K562 (cell line): ENCODE measurements around the gene HSPB6. TPM values are rescaled to one million over a fixed set of nuclear protein-coding genes. Genes with fewer than 3 reads are reported as not detected.
A peak's percentile ranks its signal among the peaks of the same experiment; 100 is the strongest.

Source experiments
- FIP1L1 ChIP-seq: fragments of 200-400 bp; formaldehyde crosslinking; IDR thresholded peaks from 2 replicates; pipeline ENCODE4 v1.6.1; 2018; ENCODE audit warnings: mild to moderate bottlenecking, low read depth, low read length; ENCODE audit not compliant: poor library complexity, severe bottlenecking
- KAT7 ChIP-seq: sonication (generic); formaldehyde crosslinking; IDR thresholded peaks from 2 replicates; pipeline ENCODE4 v1.8.0; 2022; ENCODE audit warnings: missing genetic modification reagents, mild to moderate bottlenecking, borderline replicate concordance
- MECOM ChIP-seq: fragments of 250-450 bp; sonication (Bioruptor Pico); IDR thresholded peaks from 2 replicates; pipeline ENCODE4 v1.8.0; 2022; ENCODE audit warnings: inconsistent platforms
- MED1 ChIP-seq: sonication (generic); formaldehyde crosslinking; IDR thresholded peaks from 2 replicates; pipeline ENCODE4 v1.8.1; 2023; ENCODE audit warnings: missing genetic modification reagents, borderline replicate concordance
- PCBP2 ChIP-seq: fragments of 200-400 bp; formaldehyde crosslinking; IDR thresholded peaks from 2 replicates; pipeline ENCODE4 v1.6.1; 2018; ENCODE audit warnings: low read length, low read depth, mild to moderate bottlenecking, moderate library complexity; ENCODE audit not compliant: poor library complexity, severe bottlenecking
- PHF20 ChIP-seq: fragments of 450-650 bp; IDR thresholded peaks from 2 replicates; pipeline ENCODE4 v1.6.1; 2018; ENCODE audit not compliant: partially characterized antibody
- RAD51 ChIP-seq: fragments of 450-650 bp; IDR thresholded peaks from 2 replicates; pipeline ENCODE4 v1.7.1; 2016; ENCODE audit warnings: low read depth, mild to moderate bottlenecking, borderline replicate concordance
- RFX1 ChIP-seq: fragments of 450-650 bp; IDR thresholded peaks from 2 replicates; pipeline ENCODE4 v1.6.1; 2016; ENCODE audit warnings: mild to moderate bottlenecking, moderate library complexity
- SLC30A9 ChIP-seq: fragments of 250-450 bp; sonication (Bioruptor Pico); IDR thresholded peaks from 2 replicates; pipeline ENCODE4 v1.8.0; 2022; ENCODE audit warnings: mild to moderate bottlenecking, moderate library complexity
- SPI1 ChIP-seq: IDR thresholded peaks from 2 replicates; pipeline ENCODE4 v1.6.1; 2011; ENCODE audit warnings: low read depth, low read length, control low read depth, borderline replicate concordance
- ZC3H4 ChIP-seq: sonication (generic); formaldehyde crosslinking; IDR thresholded peaks from 2 replicates; pipeline ENCODE4 v1.9.0; 2021; ENCODE audit warnings: missing genetic modification reagents, borderline replicate concordance
- ZKSCAN8 ChIP-seq: fragments of 200-800 bp; sonication (Bioruptor generic); IDR thresholded peaks from 2 replicates; pipeline ENCODE4 v1.6.1; 2016; ENCODE audit warnings: missing genetic modification characterization, missing compliant biosample characterization
- ZNF407 ChIP-seq: fragments of 450-650 bp; IDR thresholded peaks from 2 replicates; pipeline ENCODE4 v1.6.1; 2016; ENCODE audit warnings: low read depth
- ZNF408 ChIP-seq: fragments of 250-450 bp; sonication (Bioruptor Pico); IDR thresholded peaks from 2 replicates; pipeline ENCODE4 v1.4.0; 2020; ENCODE audit warnings: low read depth, mild to moderate bottlenecking, moderate library complexity
- polyA plus RNA-seq, 8 experiments: library from polyadenylated mRNA; depleted of rRNA in 4 of 8; stranded (reverse) in 5 of 8; unstranded in 3 of 8; fragments of >200 nt; fragmentation: Nextera tagmentation in 2 of 8; fragmentation: Illumina TruSeq in 1 of 8; extraction: Ambion mirVana in 2 of 8; extraction: Trizol in 1 of 8; gene quantifications; 2 replicates each; pipeline versions ENCODE4 v1.2.1 to v1.2.3, GENCODE V29; 2011 to 2014; ENCODE audit warnings: inconsistent platforms in 1 of 8, missing spikeins in 1 of 8
- total RNA-seq, 7 experiments: library from RNA; depleted of rRNA in 6 of 7; stranded (reverse); fragments of >200 nt in 6 of 7; fragmentation: Illumina TruSeq in 2 of 7; extraction: Trizol in 2 of 7; gene quantifications; 2 replicates each; pipeline versions ENCODE4 v1.2.1 to v1.2.3, GENCODE V29; 2011 to 2021; ENCODE audit warnings: low replicate concordance in 1 of 7
- TF ChIP-seq, protein P1 (sequence below): sonication (generic); formaldehyde crosslinking; IDR thresholded peaks from 2 replicates; pipeline ENCODE4 v1.8.1; 2023; ENCODE audit warnings: missing genetic modification reagents, mild to moderate bottlenecking, borderline replicate concordance

HSPB6 gene
- total and polyA plus RNA-seq, 9 of the 15 experiments (the other 6 are each of a cell fraction or from before 2014, with no cell fraction given): 0.55 TPM; not detected in 8

DNA sequence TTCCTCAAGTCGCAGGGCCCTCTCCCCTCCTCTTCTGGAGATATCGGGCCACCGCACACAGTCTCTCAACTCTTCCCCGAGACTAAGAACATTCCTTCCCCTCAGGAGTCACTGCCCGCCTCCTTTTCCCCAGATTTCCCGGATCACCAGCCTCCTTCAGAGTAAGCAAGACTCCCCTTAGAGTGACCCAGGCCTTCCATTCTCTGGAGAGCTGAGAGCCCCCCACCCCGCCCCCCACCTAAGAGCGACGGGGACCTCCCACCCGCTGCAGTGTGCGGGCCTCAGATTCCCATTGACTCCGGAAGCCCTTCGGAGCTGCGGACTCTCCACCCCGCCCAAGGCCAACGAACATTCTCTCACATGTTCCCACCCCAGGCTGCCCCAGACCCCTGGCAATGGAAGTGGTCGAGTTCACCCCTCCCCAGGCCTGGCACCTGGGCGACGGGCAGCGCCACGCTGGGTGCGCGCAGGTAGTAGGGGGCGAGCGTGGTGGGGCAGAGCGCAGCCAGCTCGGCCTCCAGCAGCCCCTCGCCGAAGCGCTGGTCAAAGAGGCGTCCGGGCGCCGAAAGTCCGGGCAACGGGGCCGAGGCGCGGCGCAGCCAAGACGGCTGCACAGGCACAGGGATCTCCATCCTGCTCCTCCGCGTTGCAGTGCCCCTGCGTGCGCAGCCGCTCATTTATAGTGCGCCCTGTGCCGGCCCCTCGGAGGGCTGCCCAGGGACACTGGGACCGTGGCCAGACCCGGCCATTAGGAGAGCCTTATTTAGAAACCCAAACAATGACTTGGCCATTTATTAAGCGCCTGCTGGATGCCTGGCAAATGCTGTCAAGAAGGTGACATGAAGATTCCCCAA lies at the start of gene HSPB6 (continued):
- TF ChIP-seq ZNF407: no peak
- no peak for TF ChIP-seq PHF20
- no peak for TF ChIP-seq SLC30A9 (CRISPR knock-in tag)
- TF ChIP-seq KAT7 (CRISPR knock-in tag): peak; percentile 39; the same call in 1 of the 2 replicates
- no peak for TF ChIP-seq MED1 (CRISPR knock-in tag)
- no peak for TF ChIP-seq ZC3H4 (CRISPR knock-in tag)
- no peak for TF ChIP-seq PCBP2
- TF ChIP-seq RFX1: no peak
- TF ChIP-seq MECOM (CRISPR knock-in tag): no peak
- TF ChIP-seq FIP1L1: no peak
- TF ChIP-seq, protein P1, sequence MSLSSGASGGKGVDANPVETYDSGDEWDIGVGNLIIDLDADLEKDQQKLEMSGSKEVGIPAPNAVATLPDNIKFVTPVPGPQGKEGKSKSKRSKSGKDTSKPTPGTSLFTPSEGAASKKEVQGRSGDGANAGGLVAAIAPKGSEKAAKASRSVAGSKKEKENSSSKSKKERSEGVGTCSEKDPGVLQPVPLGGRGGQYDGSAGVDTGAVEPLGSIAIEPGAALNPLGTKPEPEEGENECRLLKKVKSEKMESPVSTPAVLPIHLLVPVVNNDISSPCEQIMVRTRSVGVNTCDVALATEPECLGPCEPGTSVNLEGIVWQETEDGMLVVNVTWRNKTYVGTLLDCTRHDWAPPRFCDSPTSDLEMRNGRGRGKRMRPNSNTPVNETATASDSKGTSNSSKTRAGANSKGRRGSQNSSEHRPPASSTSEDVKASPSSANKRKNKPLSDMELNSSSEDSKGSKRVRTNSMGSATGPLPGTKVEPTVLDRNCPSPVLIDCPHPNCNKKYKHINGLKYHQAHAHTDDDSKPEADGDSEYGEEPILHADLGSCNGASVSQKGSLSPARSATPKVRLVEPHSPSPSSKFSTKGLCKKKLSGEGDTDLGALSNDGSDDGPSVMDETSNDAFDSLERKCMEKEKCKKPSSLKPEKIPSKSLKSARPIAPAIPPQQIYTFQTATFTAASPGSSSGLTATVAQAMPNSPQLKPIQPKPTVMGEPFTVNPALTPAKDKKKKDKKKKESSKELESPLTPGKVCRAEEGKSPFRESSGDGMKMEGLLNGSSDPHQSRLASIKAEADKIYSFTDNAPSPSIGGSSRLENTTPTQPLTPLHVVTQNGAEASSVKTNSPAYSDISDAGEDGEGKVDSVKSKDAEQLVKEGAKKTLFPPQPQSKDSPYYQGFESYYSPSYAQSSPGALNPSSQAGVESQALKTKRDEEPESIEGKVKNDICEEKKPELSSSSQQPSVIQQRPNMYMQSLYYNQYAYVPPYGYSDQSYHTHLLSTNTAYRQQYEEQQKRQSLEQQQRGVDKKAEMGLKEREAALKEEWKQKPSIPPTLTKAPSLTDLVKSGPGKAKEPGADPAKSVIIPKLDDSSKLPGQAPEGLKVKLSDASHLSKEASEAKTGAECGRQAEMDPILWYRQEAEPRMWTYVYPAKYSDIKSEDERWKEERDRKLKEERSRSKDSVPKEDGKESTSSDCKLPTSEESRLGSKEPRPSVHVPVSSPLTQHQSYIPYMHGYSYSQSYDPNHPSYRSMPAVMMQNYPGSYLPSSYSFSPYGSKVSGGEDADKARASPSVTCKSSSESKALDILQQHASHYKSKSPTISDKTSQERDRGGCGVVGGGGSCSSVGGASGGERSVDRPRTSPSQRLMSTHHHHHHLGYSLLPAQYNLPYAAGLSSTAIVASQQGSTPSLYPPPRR (CRISPR knock-in tag): no peak
- no peak for TF ChIP-seq ZNF408 (CRISPR knock-in tag)
- TF ChIP-seq ZKSCAN8 (CRISPR knock-in tag): peak; percentile 97
- no peak for TF ChIP-seq SPI1
- no peak for TF ChIP-seq RAD51
